AG04450 (cell line): ENCODE measurements around the gene WDR6. TPM values are rescaled to one million over a fixed set of nuclear protein-coding genes. Genes with fewer than 3 reads are reported as not detected.

Experiments
- CTCF ChIA-PET: fragments of 300-600, 350-600 bp; formaldehyde crosslinking; extraction: SDS; loops from one replicate; lab custom pipeline; 2022; ENCODE audit warnings: antibody characterized with exemption, inconsistent platforms; lab: Charles Lee
- POLR2A ChIA-PET: fragments of 350-600 bp; formaldehyde crosslinking; extraction: SDS; loops from one replicate; lab custom pipeline; 2021; ENCODE audit warnings: antibody characterized with exemption, inconsistent platforms; lab: Yijun Ruan, JAX
- DNase-seq: peaks from one replicate; pipeline ENCODE4 v3.0.0-alpha.2; 2011; ENCODE audit warnings: low read depth, low spot score
- H3K27ac ChIP-seq: one replicate; pipeline ENCODE4 v1.5.1; 2012; ENCODE audit warnings: low read depth, low read length, control low read depth
- H3K27me3 ChIP-seq: one replicate; pipeline ENCODE4 v1.6.0; 2012; ENCODE audit warnings: low read length; ENCODE audit not compliant: control insufficient read depth, insufficient read depth
- H3K4me3 ChIP-seq: 2 replicates; pipeline ENCODE4 v1.5.1; 2011; ENCODE audit warnings: mild to moderate bottlenecking, low read depth, low read length, control low read depth
- H3K9me3 ChIP-seq: 2 replicates; pipeline ENCODE4 v1.5.1; 2012; ENCODE audit warnings: low read length; ENCODE audit not compliant: control insufficient read depth, insufficient read depth
- polyA plus RNA-seq: library from polyadenylated mRNA; depleted of rRNA; stranded (reverse); fragments of >200 nt; gene quantifications from 2 replicates; pipeline ENCODE4 v1.2.3, GENCODE V29; 2011; rRNA removed
- small RNA-seq: library from RNA; depleted of rRNA; stranded (forward); fragments of <200 nt; gene quantifications from one replicate; pipeline ENCODE3, GENCODE V24; 2012; ENCODE audit warnings: low read depth; ENCODE audit not compliant: insufficient read length
- TF ChIP-seq, protein P1 (sequence below): IDR thresholded peaks from 2 replicates; pipeline ENCODE4 v1.5.1; 2011; ENCODE audit warnings: low read depth, low read length, control low read depth, inconsistent platforms

WDR6 gene
- polyA plus RNA-seq, 1 experiment, result 101 TPM

DNA sequence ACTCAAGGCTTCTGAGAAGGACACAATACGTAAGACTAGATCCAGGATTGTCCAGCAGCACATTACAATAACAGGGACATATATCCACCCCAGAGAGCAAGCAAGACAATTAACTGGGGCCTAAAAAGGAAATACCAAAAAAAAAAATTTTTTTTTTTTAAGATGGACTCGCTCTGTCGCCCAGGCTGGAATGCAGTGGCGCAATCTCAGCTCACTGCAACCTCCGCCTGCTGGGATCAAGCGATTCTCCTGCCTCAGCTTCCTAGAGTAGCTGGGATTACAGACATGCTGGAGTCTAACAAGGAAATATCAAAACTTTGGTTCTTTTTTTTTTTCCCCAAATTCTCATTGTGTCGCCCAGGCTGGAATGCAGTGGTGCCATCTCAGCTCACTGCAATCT lies 50.8 kb downstream of the WDR6 start:
- ChIA-PET POLR2A (no interaction called here), CTCF (no interaction called here)
- DNase-seq, result no peak
- Histone ChIP-seq H3K9me3 (no peaks in the 10 kb centered on the region), H3K27ac (no peak overlapping the region), H3K27me3 (no peaks in the 10 kb centered on the region), H3K4me3 (no peak overlapping the region)
- TF ChIP-seq, protein P1, sequence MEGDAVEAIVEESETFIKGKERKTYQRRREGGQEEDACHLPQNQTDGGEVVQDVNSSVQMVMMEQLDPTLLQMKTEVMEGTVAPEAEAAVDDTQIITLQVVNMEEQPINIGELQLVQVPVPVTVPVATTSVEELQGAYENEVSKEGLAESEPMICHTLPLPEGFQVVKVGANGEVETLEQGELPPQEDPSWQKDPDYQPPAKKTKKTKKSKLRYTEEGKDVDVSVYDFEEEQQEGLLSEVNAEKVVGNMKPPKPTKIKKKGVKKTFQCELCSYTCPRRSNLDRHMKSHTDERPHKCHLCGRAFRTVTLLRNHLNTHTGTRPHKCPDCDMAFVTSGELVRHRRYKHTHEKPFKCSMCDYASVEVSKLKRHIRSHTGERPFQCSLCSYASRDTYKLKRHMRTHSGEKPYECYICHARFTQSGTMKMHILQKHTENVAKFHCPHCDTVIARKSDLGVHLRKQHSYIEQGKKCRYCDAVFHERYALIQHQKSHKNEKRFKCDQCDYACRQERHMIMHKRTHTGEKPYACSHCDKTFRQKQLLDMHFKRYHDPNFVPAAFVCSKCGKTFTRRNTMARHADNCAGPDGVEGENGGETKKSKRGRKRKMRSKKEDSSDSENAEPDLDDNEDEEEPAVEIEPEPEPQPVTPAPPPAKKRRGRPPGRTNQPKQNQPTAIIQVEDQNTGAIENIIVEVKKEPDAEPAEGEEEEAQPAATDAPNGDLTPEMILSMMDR, result no peak

Small RNA genes within 50 kb of the gene (small RNA-seq; reads per million reads assigned to genes)
- 10,183 reads per million, percentile 99 among the genes with 10 or more reads in this experiment for gene MIR191
- gene MIR425, result 3,827 reads per million, percentile 98 among the genes with 10 or more reads in this experiment

Other genes starting within 250 kb of the WDR6 start
- gene PRKAR2A, start 159.5 kb upstream of the WDR6 start, polyA plus RNA-seq, result 19.6 and 20.7 TPM in 2 replicates
- 26.6 and 30.0 TPM in 2 replicates for gene SLC25A20, start 108.5 kb upstream of the WDR6 start, polyA plus RNA-seq
- 77.2 and 77.5 TPM in 2 replicates for gene ARIH2, start 88.5 kb upstream of the WDR6 start, polyA plus RNA-seq
- gene P4HTM, start 17.1 kb upstream of the WDR6 start, polyA plus RNA-seq, result 18.2 and 22.5 TPM in 2 replicates
- 42.4 and 55.6 TPM in 2 replicates for gene DALRD3, start 11.2 kb downstream of the WDR6 start, polyA plus RNA-seq
- 47.0 and 69.2 TPM in 2 replicates for gene NDUFAF3, start 14.7 kb downstream of the WDR6 start, polyA plus RNA-seq
- gene IMPDH2, start 22.0 kb downstream of the WDR6 start, polyA plus RNA-seq, result 268 and 284 TPM in 2 replicates
- gene QRICH1, start 86.7 kb downstream of the WDR6 start, polyA plus RNA-seq, result 68.6 and 69.7 TPM in 2 replicates
- gene QARS1, start 97.4 kb downstream of the WDR6 start, polyA plus RNA-seq, result 209 and 305 TPM in 2 replicates
- 33.3 and 37.7 TPM in 2 replicates for gene USP19, start 113.4 kb downstream of the WDR6 start, polyA plus RNA-seq
- gene LAMB2, start 125.7 kb downstream of the WDR6 start, polyA plus RNA-seq, result 470 and 674 TPM in 2 replicates
- gene CCDC71, start 158.9 kb downstream of the WDR6 start, polyA plus RNA-seq, result 19.6 and 27.7 TPM in 2 replicates
- gene KLHDC8B, start 164.2 kb downstream of the WDR6 start, polyA plus RNA-seq, result 20.7 and 21.2 TPM in 2 replicates